Stimulated activated CD8-positive, alpha-beta memory T cell treated with anti-CD3 and anti-CD28 coated beads, Interleukin-12 subunit alpha, Interleukin-12 subunit beta, amount 100 ng/mL, for 24 hours (primary cell): Measurements from ENCODE around the gene NANOS2.
"Not testable (repeated sequence)": the region's sequence is repeated elsewhere in the genome, so short reads cannot be mapped to it uniquely, and the experiment has no call there.

Experiments
- DNase-seq: peaks from one replicate; pipeline ENCODE4 v3.0.0-alpha.2; 2020; ENCODE audit errors: extremely low read depth

Gene NANOS2

GRCh38 chr19:45927565-45928261 is 13.1 kb upstream of the NANOS2 start:
- peak; percentile 61 for DNase-seq

GRCh38 chr19:45924891-45925447 is 10.4 kb upstream of the NANOS2 start:
- DNase-seq: no peak

GRCh38 chr19:45922281-45922680 is 7.7 kb upstream of the NANOS2 start:
- no peak for DNase-seq

GRCh38 chr19:45920458-45920857 is 5.9 kb upstream of the NANOS2 start:
- no peak for DNase-seq

- no peak for DNase-seq
Measured at GRCh38 chr19:45919678-45920077, 5.1 kb upstream of the NANOS2 start.

- no peak for DNase-seq
Measured at GRCh38 chr19:45918721-45919120, 4.1 kb upstream of the NANOS2 start.

- DNase-seq: no peak
Measured at GRCh38 chr19:45917421-45918091, 3.0 kb upstream of the NANOS2 start.

GRCh38 chr19:45911291-45911690 is 3.3 kb downstream of the NANOS2 start:
- DNase-seq: no peak

- DNase-seq: no peak
Measured at GRCh38 chr19:45908956-45909355, 5.6 kb downstream of the NANOS2 start.

- no peak for DNase-seq
Measured at GRCh38 chr19:45906221-45906620, 8.4 kb downstream of the NANOS2 start.

GRCh38 chr19:45905011-45905410 is 9.6 kb downstream of the NANOS2 start:
- DNase-seq: no peak

- DNase-seq: peak; percentile 99
Measured at GRCh38 chr19:45902651-45903625, 11.6 kb downstream of the NANOS2 start.

GRCh38 chr19:45901912-45902650 is 12.5 kb downstream of the NANOS2 start, which contains the start of gene MYPOP:
Gene MYPOP (minus strand): TSS chr19:45902613. CDS start chr19:45901773, 840 bp downstream.
- DNase-seq: no peak

GRCh38 chr19:45901432-45901911 is 13.1 kb downstream of the NANOS2 start:
- DNase-seq: no peak

GRCh38 chr19:45900738-45901431 is 13.7 kb downstream of the NANOS2 start:
- DNase-seq: no peak

- DNase-seq: no peak
Measured at GRCh38 chr19:45899919-45900589, 14.5 kb downstream of the NANOS2 start.

GRCh38 chr19:45899253-45899652 is 15.3 kb downstream of the NANOS2 start:
- no peak for DNase-seq

GRCh38 chr19:45897261-45897812 is 17.2 kb downstream of the NANOS2 start:
- no peak for DNase-seq

GRCh38 chr19:45895983-45896599 is 18.5 kb downstream of the NANOS2 start:
- DNase-seq: not testable (repeated sequence)
